ENCODE measurements around the gene SCG3.
A peak's percentile ranks its signal among the peaks of the same experiment; 100 is the strongest.
"Not testable (repeated sequence)": the region's sequence is repeated elsewhere in the genome, so short reads cannot be mapped to it uniquely, and the experiment has no call there.

Gene SCG3

GRCh38 chr15:51681303-51681963 lies at the start of gene SCG3:
Gene SCG3, plus strand, starts transcription at chr15:51681503. Its CDS starts 253 bp downstream, at chr15:51681756.
- peak; percentile 67 for DNase-seq

DNA sequence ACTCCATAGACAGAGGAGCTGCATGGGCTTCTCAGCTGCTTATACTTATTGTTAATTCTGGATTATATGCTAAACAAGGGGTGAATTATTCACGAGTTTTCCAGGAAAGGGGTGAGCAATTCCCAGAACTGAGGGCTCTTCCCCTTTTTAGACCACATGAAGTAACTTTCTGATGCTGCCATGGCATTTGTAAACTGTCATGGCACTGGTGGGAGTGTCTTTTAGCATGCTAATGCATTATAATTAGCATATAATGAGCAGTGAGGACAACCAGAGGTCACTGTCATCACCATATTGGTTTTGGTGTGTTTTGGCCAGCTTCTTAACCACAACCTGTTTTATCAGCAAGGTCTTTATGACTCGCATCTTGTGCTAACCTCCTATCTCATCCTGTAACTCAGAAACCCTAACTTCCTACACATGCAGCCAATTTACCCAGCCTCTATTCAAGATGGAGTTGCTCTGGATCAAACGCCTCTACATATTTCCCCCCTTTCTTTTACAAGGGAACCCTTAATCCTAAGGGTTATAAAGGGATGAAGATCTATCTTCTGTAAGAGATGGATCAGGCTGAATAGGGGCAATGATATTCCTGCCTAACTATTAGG lies 46.6 kb upstream of the SCG3 start:
- DNase-seq, result no peak

GRCh38 chr15:51641490-51642130 lies 39.7 kb upstream of the SCG3 start:
- DNase-seq, result no peak

DNA sequence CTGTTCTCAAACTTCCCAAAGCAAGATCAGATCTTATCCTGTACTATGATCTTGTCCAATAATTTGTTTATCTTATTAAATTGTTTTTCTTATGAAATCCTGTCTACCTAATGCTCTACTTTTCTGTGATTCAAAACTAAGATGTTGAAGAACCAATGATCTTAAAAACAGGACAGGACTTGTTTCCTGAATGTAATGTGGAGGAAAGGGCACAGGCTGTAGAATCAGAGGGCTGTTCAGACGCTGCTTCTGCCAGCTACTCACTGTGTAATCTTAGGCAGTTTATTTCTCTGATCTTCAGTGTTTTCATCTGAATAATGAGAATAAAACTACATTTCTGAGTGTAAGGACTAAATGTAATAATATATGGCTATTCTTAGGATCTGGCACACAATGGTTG lies 38.6 kb upstream of the SCG3 start:
- no peak for DNase-seq

DNA sequence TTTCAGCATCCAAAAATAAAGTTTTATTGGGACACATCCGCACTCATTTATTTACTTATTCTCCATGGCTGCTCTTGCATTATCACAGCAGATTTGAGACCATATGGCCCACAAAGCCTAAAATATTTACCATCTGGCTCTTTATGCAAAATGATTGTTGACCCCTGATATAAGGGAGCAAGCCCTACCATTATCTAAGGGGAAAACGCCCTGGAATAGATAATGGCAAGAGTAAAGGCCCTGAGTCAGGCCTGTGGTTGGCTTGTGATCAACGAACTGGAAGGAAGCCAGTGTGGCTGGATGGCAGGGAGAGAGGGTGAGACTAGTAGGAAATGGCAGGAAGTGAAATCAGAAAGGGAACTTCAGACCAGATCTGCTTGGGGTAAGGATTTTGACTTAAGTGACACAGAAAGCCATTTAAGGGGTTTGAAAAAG lies 34.2 kb upstream of the SCG3 start:
- DNase-seq, result peak; percentile 36

DNA sequence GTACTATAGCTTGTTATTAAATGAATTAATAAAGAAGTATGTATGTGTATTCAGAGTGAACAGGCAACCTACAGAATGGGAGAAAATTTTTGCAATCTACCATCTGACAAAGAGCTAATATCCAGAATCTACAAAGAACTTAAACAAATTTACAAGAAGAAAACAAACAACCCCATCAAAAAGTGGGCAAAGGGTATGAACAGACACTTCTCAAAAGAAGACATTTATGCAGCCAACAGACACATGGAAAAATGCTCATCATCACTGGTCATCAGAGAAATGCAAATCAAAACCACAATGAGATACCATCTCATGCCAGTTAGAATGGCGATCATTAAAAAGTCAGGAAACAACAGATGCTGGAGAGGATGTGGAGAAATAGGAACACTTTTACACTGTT lies 33.2 kb upstream of the SCG3 start:
- DNase-seq, result not testable (repeated sequence)

DNA sequence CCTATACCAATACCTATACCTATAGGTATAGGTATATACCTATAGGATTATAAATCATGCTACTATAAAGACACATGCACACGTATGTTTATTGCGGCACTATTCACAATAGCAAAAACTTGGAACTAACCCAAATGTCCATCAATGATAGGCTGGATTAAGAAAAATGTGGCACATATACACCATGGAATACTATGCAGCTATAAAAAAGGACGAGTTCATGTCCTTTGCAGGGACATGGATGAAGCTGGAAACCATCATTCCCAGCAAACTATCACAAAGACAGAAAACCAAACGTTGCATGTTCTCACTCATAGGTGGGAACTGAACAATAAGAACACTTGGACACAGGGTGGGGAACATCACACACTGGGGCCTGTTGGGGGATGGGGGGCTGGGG lies 32.7 kb upstream of the SCG3 start:
- not testable (repeated sequence) for DNase-seq

DNA sequence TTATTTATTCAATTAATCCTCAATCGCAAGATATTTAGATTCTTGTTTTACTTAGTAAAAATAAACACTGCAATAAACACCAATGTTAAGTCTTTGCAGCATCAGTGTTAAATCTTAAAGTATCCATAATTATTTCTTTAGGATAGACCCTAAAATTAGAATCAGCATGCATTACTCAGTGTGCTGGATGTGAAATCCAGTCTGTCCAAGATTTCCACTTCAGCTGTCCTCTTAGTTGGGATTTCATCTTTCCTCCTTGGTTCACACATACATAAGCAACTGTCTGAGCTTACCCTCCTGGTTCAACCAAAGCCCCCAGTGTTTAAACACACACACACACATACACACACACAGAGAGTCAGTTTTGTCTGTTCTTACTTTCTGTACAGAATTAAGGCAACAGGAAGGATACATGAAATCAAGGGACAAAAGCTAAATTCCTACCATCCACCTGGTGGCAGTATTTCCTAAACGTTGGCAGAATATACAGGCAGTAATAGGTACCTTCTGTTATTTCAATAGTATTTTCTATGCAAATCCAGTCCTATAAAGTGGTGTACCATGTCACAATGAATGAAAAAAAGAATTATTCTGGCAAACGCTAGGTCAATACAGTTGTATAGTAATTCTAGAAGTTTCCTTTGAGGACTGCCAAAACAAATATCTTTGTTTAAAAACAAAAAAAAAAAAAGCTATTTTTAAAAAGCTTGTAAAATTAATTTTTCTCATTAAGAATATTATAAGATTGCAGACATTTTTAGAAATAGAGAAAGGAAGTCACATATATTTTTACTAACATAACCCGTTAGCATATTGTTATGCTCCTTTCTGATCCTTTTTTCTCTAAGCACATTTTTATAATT lies 31.4 kb upstream of the SCG3 start:
- peak; percentile 73 for DNase-seq

DNA sequence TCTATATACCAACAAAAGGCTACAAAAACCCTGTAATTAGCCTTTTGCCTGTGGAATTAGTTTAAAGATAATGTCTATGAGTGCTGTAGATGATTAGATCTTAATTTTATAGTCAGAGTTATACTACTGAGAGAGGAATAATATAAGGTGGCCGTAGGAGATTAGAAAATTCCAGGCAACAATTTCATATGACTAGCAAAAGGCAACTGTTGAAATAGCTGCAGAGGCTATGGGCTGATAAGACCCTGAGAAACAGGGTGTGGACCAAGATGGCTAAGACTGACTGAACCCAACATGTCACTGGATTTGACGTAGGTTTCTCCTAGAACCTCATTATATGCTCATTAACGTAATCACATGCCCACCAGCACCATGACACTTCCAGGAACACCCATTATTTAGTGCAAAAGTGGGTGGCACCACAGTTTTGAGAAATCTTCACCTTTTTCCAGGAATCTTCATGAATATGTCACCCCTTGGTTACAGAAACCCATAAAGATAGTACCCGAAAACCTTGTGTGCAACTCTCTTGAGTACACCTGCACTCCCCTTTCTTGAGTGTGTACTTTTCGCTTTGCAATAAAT lies 29.1 kb upstream of the SCG3 start:
- no peak for DNase-seq

GRCh38 chr15:51655401-51656057 lies 25.8 kb upstream of the SCG3 start:
- DNase-seq, result not testable (repeated sequence)

GRCh38 chr15:51658664-51659063 lies 22.6 kb upstream of the SCG3 start:
- no peak for DNase-seq

DNA sequence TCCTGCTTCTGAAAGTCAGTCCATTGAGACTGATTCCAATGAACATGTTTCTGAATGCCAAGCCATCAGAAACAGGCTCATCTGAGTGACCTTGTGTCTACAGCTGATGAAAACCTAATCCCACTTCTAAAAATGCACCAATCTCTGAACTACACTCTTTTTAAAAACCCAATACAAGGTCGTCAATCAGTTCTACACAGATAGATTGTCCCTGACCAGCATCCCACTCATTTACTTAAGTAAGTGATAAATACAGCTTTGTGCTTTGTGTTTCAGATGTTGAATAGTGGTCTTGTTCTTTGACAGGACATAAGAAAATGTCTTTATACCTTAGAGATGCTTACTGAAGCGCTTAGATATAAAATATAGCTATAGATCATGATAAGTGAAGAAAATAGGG lies 20.2 kb upstream of the SCG3 start:
- DNase-seq, result no peak

DNA sequence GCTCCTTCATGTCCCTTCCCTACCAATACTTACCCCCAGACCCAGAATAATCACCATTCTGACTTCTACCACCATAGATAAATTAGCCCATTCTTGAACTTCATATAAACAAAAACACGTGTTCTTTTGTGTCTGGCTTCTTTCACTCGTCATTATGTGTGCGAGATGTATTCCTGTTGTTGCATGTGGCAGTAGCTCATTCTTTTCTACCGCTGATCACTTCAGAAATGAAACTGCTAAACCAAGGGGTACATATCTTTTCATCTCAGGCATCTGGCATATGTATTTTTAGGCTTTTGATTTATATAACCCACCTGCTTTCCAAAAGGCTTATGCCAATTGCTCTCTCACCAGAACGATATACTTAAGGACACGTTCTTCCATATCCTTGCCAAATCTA lies 13.8 kb upstream of the SCG3 start:
- DNase-seq, result no peak

DNA sequence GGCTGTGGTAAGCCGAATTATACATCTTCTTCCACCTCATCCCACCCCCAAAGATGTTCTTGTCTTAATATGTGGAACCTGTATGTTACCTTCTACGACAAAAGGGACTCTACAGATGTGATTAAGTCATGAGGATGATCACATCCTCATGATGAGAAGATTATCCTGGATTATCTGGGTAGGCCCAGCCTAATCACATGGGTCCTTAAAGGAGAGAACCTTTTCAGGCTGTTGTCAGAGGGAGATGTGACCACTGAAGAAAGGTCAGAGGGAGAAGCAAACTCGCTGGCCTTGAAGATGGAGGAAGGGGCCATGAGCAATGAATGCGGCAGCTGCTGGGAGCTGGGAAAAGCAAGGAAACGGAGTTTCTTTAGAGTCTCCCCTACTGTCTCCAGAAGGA lies 12.9 kb upstream of the SCG3 start:
- no peak for DNase-seq

- DNase-seq, result no peak
These were observed 11.9 kb upstream of the SCG3 start for GRCh38 chr15:51669381-51669780.

GRCh38 chr15:51672155-51672687 lies 9.1 kb upstream of the SCG3 start:
- DNase-seq, result no peak

- no peak for DNase-seq
These were observed 8.1 kb upstream of the SCG3 start for GRCh38 chr15:51672913-51673857.

DNA sequence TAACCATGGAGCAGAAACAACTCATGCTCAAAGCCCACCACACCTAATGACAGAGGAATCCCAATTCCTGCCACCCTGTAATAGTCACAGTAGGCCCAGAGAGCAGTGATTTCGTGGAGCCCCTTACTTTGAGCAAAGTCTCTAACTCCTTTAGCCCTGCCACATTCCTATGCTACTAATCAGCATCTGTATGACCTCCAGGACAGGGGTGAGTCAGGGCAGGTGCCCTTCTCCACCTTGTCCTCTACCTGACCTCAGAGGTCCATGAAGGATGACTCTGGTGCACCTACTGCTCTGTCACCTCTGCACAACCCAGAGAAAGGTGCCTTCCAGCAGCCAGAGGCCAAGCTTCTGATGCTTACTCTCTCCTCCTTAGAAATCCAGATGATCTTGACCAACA lies 6.1 kb upstream of the SCG3 start:
- no peak for DNase-seq

DNA sequence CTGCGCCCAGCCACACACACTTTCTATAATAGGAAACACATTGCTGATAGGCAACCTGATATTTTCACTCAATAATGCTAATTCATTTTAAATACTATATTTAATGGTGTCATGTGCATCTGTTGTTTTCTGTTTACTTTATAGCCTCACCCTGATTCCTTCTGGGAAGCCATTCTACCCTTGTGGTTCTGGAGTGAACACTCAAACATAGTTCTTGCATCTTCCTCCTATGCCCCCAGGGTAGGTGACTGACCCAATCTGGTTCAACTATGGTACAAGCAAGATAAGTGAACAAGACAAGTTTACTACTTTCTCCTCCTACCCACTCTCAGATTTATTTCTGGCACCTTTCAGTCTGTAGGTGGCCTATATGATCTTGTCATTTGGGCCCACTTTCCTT lies 4.3 kb upstream of the SCG3 start:
- no peak for DNase-seq

GRCh38 chr15:51677452-51677851 lies 3.9 kb upstream of the SCG3 start:
- no peak for DNase-seq

- no peak for DNase-seq
These were observed 3.2 kb upstream of the SCG3 start for GRCh38 chr15:51678096-51678495.

All from fibroblast of upper back skin (primary cell).